ENCODE data around the gene DLST.

DLST gene

GRCh38 chr14:74942608-74943007 lies 60.9 kb downstream of the DLST start:
- FAIRE-seq, result no peak

DNA sequence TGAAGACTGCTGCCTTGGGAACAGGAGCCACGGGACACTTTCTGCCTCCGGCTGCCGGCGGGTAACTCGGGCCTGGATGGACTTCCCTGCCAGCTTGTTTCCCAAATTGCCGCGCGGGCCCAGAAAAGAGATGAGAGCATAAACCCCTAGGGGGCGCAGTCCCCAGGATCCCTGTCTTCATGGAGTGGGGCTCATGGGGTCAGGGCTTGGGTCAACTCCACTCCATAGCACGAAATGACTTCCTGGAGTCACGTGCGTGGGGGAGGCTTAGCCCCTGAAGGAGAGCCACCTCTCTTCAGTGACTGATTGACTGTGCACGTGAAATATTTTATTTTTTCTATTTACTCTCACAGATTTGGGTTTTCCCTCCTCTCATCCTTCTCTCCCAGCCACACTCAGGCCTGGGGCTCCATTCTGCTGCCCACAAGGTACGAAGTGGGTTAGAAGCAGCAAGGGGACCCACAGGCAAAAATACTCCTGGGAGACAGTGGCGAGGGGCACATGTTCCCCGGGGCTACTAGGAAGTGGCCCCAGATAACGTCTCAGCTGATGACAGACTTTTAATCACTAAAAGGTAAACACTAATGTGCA lies 63.6 kb downstream of the DLST start:
- FAIRE-seq, result no peak

- no peak for FAIRE-seq
Observed at GRCh38 chr14:74945852-74946658, 64.3 kb downstream of the DLST start.

DNA sequence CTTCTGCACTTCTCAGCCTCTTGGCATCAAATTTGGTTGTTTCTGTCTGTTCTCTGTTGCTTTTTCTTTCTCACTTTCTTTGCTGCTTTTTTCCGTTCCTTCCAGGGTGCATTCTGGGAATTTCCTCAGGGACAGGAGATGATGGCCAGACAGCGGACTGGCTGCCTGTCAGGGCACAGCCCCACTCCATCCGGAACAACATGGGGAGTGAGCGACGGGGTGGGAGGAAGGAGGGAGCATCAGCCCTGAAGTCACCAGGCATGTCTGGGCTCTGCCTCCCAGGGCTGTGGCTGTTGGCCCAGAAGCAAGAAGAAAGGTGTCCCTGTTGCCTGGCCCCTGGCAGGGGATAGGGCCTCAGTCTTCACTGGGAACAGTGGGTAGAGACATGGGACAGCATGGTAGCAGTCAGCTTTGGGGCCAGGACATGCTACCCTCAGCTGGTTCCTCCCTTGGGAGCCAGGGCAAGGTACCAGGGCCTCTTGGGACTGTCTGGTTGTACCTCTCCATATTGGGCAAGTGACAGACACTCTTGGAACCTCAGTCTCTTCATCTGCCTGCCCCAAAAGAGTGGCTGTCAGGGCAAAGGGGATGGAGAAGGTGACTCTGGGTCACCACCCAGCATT lies 65.1 kb downstream of the DLST start:
- no peak for FAIRE-seq

- FAIRE-seq, result no peak
Observed at GRCh38 chr14:74947353-74948227, 65.9 kb downstream of the DLST start.

- FAIRE-seq, result no peak
Observed at GRCh38 chr14:74948228-74949175, 66.8 kb downstream of the DLST start.

GRCh38 chr14:74949191-74949601 lies 67.5 kb downstream of the DLST start:
- no peak for FAIRE-seq

- FAIRE-seq, result no peak
Observed at GRCh38 chr14:74949859-74950573, 68.3 kb downstream of the DLST start.

DNA sequence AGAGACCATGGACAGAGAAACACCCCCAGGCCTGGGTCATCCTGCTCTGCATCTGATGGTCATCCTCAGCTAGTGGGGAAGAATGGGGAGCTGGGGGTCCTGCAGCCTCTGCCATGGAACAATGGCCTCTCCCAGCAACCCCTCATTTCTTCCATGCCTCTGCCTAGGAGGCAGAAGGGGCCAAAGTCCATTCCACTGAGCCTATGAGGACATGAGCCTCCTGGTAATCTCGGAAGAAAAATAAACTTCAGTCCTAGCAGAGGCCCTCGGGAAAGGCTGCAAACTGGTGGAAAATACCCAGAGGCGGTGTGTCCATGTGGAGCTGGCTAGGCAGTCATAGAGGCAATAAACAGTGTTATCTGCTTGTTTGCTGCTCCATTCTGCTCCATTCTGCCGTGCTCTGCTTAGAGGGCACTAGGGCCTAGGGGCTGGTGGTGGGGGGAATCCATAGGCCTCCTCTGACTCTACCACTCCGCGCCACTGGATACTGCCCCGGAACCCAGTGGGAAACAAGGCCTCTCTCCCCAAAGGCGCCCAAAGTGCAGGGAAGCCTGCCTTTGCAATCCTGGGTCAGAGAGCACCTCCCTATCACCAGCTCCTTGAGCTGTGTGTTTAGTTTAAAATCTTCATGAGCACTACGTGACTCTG lies 69.2 kb downstream of the DLST start:
- FAIRE-seq, result no peak

DNA sequence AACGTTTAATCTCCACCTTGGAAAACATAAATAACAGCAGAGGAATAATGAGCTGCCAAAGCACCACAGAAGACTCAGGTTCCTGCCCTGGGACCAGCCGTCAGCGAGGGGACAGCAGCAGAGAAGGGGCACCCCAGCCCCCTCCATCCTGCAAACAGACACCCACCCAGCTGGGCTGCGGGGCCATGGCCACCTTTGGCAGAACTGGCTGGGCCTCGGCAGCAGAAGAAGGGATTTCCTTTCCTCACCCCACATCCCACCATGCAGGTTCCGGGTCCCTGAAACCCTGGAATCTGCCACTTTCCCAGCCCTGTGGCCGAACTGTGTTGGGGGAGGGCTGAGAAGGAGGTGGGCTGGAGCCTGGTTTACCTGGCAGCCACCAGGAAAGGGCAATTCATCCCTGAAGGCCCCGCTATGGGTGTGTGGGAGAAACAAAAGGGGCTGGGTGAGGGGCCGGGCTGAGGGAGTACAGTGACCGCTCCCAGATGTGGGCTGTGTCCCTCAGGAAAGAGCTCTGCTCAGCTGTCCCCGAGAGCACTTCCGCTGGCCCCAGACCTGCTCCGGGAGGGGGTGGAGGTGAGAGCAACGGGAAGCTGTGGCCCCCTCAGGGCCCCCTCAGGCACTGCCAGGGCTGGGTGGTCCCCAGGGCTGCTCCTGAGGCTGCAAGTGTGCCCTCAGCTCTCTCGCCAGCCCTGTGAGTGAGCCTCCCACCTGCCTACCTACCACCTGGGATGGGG lies 69.9 kb downstream of the DLST start:
- no peak for FAIRE-seq

DNA sequence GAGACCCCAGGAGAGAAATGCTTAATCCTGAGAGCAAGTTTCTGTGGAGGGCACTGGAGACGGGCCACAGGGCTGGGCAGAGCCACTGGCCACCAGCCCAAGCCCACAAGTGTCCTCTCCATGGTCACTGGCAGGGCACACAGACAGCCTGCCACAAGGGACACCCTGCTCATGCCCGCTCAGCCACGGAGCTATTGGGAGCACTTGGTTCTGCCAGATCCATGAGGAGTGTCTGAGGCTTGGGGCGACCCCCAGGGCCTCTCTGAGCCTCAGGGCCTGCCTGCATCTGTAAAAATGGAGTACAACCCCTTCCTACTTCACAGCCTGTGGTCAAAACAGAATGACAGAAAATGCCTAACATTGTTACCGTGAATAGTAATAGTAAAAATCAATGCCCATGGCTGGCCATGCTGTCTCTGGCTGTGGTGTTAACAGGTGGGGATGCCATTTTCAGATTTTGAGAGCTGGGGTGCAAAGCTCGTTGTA lies 70.5 kb downstream of the DLST start:
- FAIRE-seq, result no peak

DNA sequence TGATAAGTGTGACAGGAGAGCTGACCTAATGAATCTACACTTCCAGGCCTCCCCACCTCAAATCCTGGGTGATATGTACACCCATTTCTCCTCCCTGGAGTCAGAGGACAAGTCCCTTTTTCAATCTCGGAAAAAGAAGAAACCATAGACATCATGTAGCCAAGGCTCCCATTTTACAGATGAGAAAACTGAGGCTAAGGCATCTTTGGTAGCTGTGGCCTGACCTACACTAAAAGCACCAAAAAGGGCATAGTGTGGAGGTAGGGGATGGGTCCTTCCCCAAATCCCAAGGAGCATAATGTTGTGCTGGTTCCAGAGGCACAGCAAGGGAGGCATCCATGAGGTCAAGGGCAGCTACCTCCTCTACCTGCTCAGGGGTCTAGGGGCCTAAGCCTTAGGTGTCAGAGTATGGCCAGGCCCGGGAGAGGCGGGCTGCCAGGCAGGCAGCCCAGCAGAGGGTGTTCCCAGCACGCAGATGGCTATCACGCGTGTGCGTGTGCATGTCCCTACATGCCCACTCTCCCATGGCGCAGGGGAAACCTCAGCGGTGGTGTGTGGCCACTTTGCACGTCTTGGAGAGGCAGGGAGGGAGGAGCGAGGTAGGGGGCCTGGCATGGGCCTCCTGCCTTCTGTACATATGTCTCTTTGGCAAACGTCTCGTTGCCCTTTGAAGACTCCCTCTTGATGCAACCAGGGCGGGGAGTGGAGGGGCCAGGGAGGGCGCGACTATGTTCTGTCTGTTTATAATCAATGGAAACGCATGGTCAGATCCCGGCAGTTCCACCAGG lies 71.2 kb downstream of the DLST start:
- FAIRE-seq, result no peak

All from endometrium (tissue), 2 donors.